Right renal pelvis (tissue), 4 donors: ENCODE results near the gene PRKAR1A. TPM values are rescaled to one million over a fixed set of nuclear protein-coding genes. Genes with fewer than 3 reads are reported as not detected.

Experiments
- DNase-seq, 4 donors: peaks; one replicate each; pipeline ENCODE4 v3.0.0-alpha.2; 2013; ENCODE audit warnings: low read depth in 4 of 4, low spot score in 3 of 4, missing footprints in 1 of 4
- polyA plus RNA-seq, 4 donors: library from polyadenylated mRNA; unstranded; fragments of 120-200 nt; gene quantifications; one replicate each; pipeline ENCODE4 v1.2.1, GENCODE V29; 2013; ENCODE audit not compliant: insufficient read length in 4 of 4

The PRKAR1A gene
- polyA plus RNA-seq, 4 donors: 340 to 425 (median 401) TPM

DNA sequence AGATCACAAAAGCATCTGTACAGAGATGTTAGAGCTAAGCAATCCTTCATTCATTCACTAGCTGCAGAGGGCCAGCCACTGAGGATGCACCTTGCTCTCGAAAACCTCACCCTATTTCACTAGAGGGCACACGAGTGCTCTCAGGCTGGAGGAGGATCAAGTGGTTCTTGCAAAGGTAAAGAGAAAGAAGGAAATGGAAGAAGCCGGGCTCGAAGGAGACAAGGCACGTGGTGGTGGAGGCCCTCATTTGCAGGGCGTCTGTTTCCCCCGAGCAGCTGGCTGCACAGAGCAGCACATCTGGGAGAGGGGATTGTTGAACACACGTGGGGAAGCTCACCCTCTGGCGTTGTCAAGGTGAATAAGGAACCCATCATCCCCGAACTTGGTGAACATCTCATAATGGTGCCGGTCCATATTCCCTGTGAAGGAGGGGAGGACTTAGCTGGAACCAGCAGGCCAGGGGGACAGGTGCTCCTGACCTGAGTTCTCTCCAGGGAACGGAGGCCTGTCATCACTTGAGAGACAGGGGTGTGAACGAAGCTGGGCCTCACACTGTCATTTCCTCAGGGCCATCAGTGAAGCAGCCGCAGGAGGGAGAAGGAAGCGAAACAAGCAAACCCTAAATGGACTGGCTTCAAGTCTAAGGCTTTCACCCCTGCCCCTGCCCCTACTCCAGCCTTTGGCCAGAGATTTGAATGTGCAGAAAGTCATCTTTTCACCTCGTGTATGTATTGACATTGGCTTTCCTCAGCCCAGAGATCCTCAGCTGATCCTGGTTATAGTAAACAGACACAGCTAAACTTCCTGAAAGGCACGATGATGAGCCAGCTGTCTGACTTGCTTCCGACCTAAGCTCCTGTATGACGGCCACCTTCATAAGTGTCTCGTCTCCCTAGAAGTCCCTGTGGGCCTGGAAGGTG is 27.6 kb downstream of the PRKAR1A start:
- no peak for DNase-seq

DNA sequence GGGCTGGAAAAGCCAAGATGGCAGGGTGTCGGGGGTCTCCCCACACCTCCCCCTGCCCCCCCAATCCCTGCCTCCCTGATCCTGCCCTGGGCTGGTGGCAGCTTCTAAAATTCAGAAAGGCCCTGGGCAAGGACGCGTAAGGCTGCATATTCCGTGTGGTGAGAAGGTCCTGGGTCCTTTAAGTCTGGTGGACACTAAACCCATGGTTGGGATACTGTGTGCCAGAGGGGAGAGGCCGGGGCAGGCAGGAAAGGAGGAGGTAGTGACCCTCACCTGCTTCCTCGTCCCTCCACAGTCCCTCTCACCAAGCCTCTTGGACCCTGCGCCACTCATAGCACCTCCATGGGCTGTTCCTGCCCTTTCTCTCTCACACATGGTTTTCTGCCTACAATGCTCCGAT is 28.8 kb downstream of the PRKAR1A start:
- no peak for DNase-seq

DNA sequence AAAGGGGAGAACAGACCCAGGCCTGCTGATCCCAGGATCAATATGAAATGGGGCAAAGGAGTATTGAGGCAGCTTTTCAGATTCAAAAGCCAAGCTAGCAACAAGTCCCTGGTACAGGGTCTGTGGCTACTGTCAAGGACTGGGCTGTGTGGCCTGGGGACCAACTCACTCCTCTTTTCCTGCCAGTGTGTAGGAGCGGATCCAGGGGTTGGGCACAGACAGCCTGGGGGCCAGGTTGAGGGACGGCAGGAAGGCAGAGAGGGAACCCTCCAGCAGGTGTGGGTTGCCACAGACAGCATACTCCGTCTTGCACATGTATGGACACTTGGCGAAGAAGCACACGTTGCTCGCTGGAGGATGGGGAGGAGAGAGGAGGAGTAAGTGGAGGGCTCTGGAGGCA is 29.6 kb downstream of the PRKAR1A start:
- no peak for DNase-seq

DNA sequence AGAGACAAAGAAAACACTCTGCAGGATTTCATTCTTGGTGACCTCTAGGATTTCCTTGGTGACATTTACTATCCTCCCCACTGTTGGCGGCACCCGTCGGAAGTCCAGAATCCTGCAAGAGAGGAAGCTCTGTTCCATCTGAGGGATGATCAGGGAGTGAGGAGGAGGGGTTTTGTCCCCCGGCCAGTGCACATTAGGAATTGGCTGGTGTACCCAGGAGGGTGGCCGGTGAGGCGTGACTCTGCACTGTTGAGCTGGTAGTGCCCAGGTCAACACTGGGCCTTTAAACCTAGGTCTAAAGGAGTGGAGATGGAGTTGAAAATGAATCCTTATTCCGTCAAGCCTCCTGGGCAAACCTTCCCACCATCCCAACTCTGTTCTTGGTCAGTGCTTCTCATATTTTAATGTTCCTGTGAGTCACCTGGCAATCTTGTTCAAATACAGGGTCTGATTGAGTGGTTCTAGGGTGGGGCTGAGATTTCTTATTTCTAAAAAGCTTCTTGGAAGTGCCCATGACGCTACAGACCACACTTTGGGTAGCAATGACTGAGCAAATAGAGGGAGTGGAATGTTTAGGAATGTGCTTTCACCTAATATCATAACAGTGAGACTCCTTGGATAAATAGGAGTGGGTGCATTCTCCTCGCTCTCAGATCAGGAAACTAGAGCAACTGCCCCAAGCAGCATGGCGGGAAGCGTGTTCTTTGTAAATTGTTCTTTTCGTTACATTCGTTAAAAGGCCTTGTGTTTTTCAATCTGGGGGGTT is 30.7 kb downstream of the PRKAR1A start:
- no peak for DNase-seq

DNA sequence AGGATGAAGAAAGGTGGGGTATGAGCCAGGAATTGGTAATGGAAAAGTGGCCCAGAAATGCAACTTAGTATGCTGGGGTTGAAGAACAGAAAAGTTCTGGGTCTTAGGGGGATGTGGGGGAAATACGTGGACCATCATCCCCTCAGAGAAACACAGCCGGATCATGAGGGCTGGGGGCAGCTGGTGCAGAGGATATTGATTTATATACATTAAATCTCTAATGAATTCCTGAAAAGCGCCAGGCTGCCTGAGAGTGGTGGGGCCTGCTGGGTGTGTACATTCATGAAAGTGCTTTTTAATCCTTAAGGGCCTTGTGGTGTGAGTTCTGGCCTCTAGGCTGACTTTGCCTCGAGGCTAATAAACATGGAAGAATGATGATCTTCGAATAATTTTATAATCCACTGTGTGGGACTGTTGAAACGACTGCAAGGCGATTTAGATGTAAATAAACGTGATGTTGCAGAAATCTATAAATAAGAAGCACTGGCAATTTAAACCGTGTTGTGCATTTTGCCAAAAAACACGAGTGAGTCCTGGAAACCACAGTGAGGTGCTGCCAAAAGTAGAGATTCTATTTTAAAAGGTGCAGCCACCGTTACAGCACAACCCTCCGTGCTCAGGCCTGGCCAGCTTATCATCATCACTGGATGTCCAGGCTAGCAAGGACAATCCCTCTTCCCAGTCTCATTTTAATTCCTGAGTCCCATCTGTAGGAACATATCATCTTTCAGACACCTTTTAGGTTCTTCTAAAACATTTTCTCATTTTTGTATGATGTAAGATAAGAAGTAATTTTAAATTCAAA is 32.1 kb downstream of the PRKAR1A start:
- DNase-seq: no peak

DNA sequence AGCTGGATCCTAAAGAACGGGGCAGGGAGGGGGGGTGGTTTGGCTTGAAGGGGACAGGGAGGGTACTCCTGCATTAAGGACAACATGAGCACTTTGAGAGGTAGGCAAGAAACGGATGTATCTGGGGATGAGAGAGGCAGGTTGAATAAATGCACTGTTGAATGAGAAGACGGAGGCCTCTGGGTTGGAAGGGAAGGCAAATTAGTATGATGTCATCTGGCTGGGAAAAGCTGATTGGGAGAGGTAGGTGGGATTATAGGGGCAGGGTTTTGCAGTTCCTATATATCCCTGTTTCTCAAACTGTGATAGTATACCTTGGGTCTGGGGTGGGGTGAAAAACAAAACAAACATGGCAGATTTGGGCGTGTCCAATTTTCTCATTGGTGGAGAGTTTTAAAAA is 44.3 kb downstream of the PRKAR1A start:
- no peak for DNase-seq

DNA sequence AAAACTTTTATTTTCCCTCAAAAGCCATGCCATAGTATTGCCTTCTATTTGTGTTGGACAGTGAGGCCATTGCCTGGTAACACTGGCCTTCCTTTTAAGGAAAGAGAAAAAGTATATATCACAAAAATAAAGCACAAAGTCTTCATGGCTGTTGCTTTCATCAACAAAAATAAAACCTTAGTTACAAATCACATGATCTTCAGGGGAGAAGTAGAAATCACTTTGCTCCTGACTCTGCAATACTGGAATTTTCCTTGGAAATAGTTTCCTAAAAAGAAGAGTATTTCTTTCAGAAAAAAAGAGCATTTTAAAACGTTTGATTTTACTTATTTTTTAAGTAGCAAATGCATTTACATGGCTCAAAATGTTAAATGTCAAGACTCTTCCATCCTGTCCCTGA is 47.1 kb downstream of the PRKAR1A start:
- DNase-seq: no peak

DNA sequence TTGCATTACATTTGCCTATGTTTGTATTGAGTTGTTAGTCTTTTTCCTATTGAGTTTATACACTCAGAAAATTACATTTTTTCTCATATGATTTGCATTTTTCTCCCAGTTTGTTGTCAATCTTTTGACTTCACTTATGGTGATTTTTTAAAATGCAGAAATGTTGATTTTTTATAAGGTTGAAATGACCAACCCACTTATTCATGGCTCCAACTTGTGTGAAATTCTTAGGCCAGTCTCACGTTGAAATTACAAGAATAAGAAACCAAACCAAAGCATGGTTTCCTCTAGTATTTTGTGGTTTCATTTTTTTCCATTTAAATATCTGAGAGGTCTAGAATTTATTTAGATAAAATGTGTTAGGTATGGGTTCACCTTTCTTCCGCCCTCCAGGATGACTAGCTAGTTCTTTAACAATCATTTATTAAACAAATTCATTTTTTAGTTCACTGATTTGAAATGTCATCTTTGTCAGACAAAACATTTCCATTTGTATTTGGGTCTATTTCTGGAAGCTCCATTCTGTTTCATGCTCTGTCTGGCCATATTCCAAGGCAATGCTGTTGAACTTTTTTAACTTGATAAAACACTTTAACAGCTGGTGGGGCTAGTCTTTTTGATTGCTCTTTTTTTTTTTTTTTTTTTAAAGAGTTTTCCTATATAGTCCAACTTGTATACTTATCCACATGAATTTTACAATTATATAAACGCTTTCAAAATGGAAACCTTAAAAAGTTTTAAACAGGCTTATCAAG is 48.9 kb downstream of the PRKAR1A start:
- DNase-seq: no peak

DNA sequence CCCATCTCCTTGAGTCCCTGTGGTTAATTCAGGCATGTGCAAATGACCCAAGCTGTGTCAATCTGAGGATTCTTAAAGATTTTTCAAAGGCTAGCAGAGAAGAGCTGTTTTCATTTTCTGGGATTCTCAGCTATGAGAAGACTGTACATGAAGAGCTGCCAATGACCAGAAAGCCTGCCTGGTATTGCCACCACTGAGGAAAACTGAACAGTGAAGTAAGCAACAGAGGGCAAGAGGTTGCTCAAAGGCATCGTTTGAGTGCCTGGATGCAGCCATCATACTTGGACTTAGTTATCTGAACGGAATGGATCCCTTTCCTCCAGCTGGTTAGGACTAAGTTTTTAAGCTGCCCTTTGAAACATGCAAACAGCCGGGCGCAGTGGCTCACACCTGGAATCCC is 50.5 kb downstream of the PRKAR1A start:
- DNase-seq: no peak

DNA sequence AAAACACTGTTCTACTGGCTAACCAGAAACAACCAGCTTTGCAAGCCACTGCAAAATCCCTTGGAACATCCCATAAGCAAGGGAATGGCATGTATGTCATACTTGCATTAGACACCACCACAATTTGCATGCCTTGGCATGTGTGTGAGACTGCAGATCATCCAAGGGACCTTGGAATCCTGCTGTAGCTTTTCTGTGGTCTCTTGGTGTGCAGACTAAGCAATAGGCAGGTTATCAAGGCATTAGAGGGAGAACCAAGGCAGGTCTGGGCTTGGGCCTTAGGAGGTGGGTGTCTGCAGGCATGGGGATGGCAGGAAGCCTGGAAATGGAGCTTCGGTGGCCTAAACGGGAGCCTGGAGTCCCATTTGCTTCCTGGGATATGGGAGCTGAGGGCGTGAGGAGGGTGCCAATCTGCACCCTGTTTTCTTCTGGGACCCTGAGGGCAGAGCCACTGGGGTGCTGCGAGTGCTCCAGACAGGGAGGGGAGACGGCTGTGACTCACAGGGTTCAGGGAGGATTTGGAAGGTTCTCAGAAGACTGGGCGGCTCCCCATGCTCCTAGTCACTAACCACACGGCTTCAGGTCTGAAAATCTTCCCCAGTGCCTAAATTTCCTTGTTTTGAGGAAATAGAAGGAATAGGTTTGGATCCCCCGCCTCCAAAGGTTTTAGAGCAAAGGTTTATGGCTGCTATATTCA is 52.3 kb downstream of the PRKAR1A start:
- no peak for DNase-seq

DNA sequence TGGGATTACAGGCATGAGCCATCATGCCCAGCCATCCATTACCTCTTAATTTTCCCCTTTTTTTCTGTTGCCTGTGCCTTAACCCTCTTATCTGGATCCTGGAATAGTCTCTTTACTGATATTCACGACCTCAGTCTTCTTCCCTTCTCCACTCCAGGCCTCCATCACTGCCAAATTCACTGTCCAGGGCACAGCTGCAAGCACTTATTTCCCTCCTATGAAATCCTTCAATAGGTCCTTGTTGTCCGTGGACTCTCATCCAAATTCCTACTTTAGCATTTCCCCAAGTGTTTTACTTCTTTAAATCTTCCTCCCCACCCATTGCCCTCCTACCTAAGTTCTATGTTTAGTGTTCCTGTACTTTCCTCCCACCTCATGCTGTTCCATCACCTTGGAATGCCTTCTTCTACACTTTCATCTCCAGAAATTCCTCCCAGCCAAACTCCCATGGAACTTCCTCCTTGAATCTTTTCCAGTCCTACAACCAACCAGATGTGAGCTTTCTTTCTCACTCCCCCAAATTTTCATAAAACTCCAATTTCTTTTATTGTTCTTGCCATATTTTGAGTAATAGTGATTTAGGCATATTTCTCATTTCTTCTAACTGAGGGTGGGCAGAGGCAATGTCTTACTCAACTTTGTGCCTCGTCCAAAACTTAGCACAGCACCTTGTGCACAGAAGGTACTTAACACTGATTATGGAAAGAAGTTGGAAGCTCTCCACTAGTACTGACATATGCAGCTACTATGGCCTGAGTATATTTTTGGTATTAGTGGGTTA is 53.6 kb downstream of the PRKAR1A start:
- DNase-seq: no peak

DNA sequence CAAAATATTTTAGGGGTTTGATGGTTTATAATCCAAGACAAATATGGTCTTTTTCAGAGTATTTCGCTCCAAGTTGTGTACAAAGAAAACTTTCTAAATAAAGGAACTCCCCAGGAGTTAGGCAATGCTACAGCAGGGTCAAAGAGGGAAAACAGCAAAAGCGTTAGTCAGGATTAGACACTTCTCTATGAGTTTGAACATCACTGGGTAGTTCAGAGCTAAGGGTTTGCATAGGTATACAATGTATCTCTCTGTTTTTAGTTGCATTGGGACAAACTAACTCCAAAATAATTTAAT is 54.2 kb downstream of the PRKAR1A start:
- no peak for DNase-seq

DNA sequence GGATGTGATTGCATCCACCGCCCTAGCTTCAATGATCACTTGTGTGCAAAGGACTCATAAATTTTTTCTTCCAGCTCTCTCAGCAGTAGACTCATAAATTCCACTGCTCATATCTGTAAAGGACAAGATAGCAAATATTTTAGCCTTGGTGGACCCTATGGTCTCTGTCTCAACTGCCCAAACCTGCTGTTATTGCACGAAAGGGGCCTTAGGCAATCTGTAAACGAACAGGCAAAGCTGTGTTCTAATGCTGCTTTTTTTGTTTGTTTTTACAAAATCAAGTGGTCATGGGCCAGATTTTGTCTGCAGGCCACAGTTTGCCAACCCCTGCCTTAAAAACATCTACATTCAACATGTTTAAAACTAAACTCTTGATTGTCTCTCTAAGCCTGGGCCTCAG is 54.8 kb downstream of the PRKAR1A start:
- no peak for DNase-seq

DNA sequence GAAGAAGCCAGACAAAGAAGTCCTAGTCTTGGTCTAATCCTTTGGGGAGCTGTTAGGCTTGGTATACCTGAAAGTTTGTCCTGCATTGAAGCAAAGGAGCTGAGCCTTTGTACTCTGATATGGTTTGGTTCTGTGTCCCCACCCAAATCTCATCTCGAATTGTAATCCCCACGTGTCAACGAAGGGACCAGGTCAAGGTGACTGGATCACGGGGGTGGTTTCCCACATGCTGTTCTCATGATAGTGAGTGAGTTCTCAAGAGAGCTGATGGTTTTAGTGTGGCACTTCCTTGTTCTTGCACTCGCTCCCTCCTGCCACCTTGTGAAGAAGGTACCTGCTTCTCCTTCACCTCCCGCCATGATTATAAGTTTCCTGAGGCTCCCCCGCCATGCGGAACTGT is 55.4 kb downstream of the PRKAR1A start:
- no peak for DNase-seq

DNA sequence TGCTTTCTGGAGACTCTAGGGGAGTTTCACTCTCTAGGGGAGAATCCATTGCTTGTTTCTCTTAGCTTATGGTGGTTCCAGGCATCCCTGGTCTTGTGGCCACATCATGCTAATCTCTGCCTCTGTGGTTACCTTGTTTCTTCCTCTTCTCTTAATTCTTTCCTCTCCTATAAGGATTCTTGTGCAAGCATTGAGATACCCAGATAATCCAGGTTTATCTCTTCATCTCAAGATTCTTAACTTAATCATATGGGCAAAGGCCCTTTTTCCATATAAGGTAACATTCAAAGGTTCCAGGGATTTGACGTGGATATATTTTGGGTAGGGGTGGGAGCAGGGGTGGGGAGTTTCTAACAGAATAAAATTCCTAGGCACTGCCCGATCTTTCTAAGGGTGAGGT is 56.4 kb downstream of the PRKAR1A start:
- DNase-seq: no peak

DNA sequence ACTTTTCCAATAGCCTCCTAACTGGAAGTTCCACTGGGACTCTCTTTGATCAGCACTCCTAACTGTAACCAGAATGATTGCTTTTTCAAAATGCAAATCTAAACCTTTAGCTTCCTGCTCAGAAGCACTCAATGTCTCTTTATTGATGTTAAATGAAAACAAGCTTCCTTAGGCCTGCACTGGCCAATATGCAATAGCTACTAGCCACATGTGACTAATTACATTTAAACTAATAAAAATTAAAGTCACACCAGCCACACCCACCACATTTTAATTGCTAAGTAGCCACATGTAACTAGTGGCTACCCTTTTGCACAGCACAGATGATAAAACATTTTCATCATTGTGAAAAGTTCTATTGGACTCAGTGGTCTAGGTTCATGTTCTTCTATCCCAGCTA is 57.1 kb downstream of the PRKAR1A start:
- DNase-seq: no peak

DNA sequence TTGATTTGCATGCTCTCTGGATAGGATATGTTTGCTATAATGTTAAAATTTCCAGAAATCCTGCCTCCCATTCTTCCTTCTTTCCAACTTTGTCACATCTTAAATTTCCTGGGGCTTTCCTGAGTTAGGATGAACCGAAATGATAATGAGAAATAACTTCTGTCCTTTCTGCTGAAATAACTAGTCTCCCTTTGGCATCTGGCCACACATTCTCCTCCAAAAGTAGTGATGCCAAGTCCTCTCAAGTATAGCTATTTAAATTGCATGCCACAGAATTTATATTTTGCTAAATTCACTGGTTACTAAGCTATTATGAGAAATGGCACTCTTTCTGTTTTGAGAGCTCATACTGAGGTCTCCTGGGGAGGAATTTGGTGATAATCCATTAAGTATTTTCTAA is 58.3 kb downstream of the PRKAR1A start:
- no peak for DNase-seq

DNA sequence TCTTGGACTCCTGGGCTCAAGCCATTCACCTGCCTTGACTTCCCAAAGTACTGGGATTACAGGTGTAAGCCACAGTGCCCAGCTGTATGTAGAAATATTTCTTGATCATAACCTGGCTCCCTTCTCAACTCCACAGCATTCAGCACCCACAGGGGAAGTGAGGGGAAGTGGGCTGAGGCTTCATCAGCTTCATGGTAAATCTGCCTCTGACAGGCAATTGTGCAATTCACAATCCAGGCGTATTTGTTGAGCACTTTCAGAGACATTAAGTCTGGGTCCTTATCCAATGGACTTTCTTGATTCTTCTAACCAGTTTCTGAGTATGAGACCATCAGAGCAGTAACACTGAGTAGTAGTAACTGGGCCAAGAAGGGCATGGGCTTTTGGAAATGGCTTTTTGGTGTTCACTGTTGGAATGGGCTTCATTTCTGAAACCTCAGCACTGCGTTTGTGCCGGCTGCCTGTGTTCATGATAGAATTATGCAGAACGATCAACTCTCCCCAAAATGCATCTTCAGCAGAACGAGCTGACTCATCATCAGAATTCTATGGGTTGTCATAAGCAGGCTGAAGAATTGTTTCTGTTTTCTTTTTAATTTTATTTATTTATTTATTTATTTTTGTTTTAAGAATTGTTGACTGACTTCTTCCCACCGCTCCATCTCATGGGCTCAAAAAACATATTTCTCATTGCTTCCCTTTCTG is 60.1 kb downstream of the PRKAR1A start:
- DNase-seq: no peak

DNA sequence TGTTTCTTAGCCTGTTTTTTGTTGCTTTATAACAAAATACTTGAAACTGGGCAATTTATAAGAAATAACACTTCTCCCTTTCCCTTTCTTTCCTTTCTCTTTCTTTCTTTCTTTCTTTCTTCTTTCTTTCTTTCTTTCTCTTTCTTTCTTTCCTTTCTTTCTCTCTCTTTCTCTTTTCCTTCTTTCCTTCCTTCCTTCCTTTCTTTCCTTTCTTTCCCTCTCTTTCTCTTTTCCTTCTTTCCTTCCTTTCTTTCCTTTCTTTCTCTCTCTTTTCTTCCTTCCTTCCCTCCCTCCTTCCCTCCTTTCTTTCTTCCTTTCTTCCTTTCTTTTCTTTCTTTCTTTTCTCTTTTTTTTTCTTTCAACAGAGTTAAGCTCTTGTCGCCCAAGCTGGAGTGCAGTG is 61.1 kb downstream of the PRKAR1A start:
- DNase-seq: no peak
